ENCODE measurements around the gene EML6. TPM values are rescaled to one million over a fixed set of nuclear protein-coding genes. Genes with fewer than 3 reads are reported as not detected.
"Not testable (repeated sequence)": the region's sequence is repeated elsewhere in the genome, so short reads cannot be mapped to it uniquely, and the experiment has no call there.

EML6 gene
- total RNA-seq, 1 experiment from 2014 or later: 5.2 TPM

DNA sequence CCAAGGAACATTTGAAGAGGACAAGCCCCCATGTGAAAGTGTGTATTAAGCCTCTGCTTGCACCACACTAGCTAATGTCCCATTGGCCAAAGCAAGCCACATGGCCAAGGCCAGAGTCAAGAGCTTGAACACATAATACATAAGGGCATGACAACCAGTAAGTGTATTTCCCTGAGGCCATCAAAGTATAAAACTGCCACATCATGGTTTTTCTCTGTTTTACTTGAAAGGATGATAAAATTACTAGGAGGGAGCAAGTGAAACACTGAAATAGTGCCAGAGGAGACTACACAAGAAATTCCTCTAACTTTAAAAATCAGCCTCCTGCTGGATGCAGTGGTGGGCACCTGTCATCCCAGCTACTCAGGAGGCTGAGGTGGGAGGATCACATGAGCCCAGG, 30.9 kb upstream of the EML6 start:
- Histone ChIP-seq H3K36me3 (ENCODE audit: control insufficient read depth, insufficient read depth, low read length) (no peaks in the 10 kb centered on the region; the same call in 1 of the 2 replicates), H3K4me1 (peaks cover 16% of the 10 kb centered on the region), H3K27me3 (replicated peaks; ENCODE audit: control insufficient read depth, insufficient read depth, low read length) (no peaks in the 10 kb centered on the region), H3K4me3 (ENCODE audit: low read depth, low read length) (no peak overlapping the region), H3K9me3 (no peaks in the 10 kb centered on the region)
- H3K9me3 Mint-ChIP-seq (ENCODE audit: unreplicated experiment): peaks cover 5% of the 10 kb centered on the region
- H3K36me3 Mint-ChIP-seq (ENCODE audit: insufficient read depth, unreplicated experiment): peaks cover 13% of the 10 kb centered on the region
- intact Hi-C loops (cut with micrococcal nuclease; ENCODE audit: unreplicated experiment): loop anchor here (5.0 kb wide), 1 partner anchor 145 kb away; no protein-coding TSS in a partner anchor
- peaks cover 9% of the 10 kb centered on the region for H3K4me1 Mint-ChIP-seq (ENCODE audit: low read depth, unreplicated experiment)
- BruUV-seq (replicated peaks): no TSS peak
- H3K27ac Mint-ChIP-seq (ENCODE audit: unreplicated experiment): no peak overlapping the region
- ChIA-PET POLR2A (interaction anchor here (1.0 kb wide), 1 partner anchor 23 kb away, joined by 4 read pairs; no protein-coding TSS in a partner anchor), CTCF (interaction anchor here (0.9 to 2.3 kb wide), 6 partner anchors 12 to 586 kb away, joined by 4 to 33 read pairs (median 12); no protein-coding TSS in a partner anchor)
- H3K4me3 Mint-ChIP-seq (ENCODE audit: unreplicated experiment): no peak overlapping the region
- no peaks in the 10 kb centered on the region for H3K27me3 Mint-ChIP-seq (ENCODE audit: insufficient read depth, unreplicated experiment)
- TF ChIP-seq CTCF (IDR thresholded peaks at IDR 0.05; ENCODE audit: insufficient read depth in 1 of 2, low read depth in 1 of 2, low read length in 1 of 2, severe bottlenecking in 1 of 2, unreplicated experiment in 1 of 2): no peak
- DNase-seq: no peak

- no TSS peak for BruUV-seq (replicated peaks)
- Mint-ChIP-seq H3K27ac (ENCODE audit: unreplicated experiment) (no peak overlapping the region), H3K27me3 (ENCODE audit: insufficient read depth, unreplicated experiment) (peaks cover 2% of the 10 kb centered on the region), H3K9me3 (ENCODE audit: unreplicated experiment) (peaks cover 21% of the 10 kb centered on the region), H3K4me3 (ENCODE audit: unreplicated experiment) (no peak overlapping the region), H3K4me1 (ENCODE audit: low read depth, unreplicated experiment) (peaks cover 9% of the 10 kb centered on the region), H3K36me3 (ENCODE audit: insufficient read depth, unreplicated experiment) (peaks cover 7% of the 10 kb centered on the region)
- no peak for DNase-seq
- ChIA-PET CTCF (interaction anchor here (1.0 to 1.2 kb wide), 2 partner anchors 9 to 30 kb away, joined by 3 to 6 read pairs; no protein-coding TSS in a partner anchor), POLR2A (interaction anchor here (0.5 kb wide), 1 partner anchor 114 kb away, joined by 8 read pairs; no protein-coding TSS in a partner anchor)
- Histone ChIP-seq H3K9me3 (no peaks in the 10 kb centered on the region), H3K4me1 (peaks cover 16% of the 10 kb centered on the region), H3K36me3 (ENCODE audit: control insufficient read depth, insufficient read depth, low read length) (no peaks in the 10 kb centered on the region; the same call in 1 of the 2 replicates), H3K4me3 (ENCODE audit: low read depth, low read length) (no peak overlapping the region), H3K27me3 (replicated peaks; ENCODE audit: control insufficient read depth, insufficient read depth, low read length) (no peaks in the 10 kb centered on the region)
- intact Hi-C loops (cut with micrococcal nuclease; ENCODE audit: unreplicated experiment): no loop called here
- no peak for TF ChIP-seq CTCF (IDR thresholded peaks at IDR 0.05; ENCODE audit: insufficient read depth in 1 of 2, low read depth in 1 of 2, low read length in 1 of 2, severe bottlenecking in 1 of 2, unreplicated experiment in 1 of 2)
Observed at GRCh38 chr2:54695378-54695777, 28.1 kb upstream of the EML6 start.

DNA sequence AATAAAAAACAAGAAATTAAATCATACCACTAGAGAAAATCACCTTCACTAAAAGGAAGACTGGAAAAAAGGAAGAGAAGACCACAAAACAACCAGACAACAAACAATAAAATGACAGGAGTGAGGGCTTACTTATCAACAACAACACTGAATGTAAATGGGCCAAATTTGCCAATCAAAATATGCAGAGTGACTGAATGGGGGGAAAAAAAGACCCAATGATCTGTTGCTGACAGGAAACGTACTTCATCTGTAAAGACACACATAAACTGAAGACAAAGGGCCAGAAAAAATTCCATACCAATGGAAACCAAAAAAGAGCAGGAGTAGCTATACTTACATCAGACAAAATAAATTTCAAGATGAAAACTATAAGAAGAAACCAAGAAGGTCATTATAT, 25.5 kb upstream of the EML6 start:
- Mint-ChIP-seq H3K9me3 (ENCODE audit: unreplicated experiment) (peaks cover 25% of the 10 kb centered on the region), H3K4me3 (ENCODE audit: unreplicated experiment) (no peak overlapping the region), H3K4me1 (ENCODE audit: low read depth, unreplicated experiment) (no peaks in the 10 kb centered on the region), H3K36me3 (ENCODE audit: insufficient read depth, unreplicated experiment) (peaks cover 7% of the 10 kb centered on the region), H3K27me3 (ENCODE audit: insufficient read depth, unreplicated experiment) (peaks cover 2% of the 10 kb centered on the region), H3K27ac (ENCODE audit: unreplicated experiment) (no peak overlapping the region)
- intact Hi-C loops (cut with micrococcal nuclease; ENCODE audit: unreplicated experiment): no loop called here
- Histone ChIP-seq H3K4me3 (ENCODE audit: low read depth, low read length) (no peak overlapping the region), H3K36me3 (ENCODE audit: control insufficient read depth, insufficient read depth, low read length) (no peaks in the 10 kb centered on the region; the same call in 1 of the 2 replicates), H3K9me3 (no peaks in the 10 kb centered on the region), H3K27me3 (replicated peaks; ENCODE audit: control insufficient read depth, insufficient read depth, low read length) (no peaks in the 10 kb centered on the region), H3K4me1 (no peaks in the 10 kb centered on the region)
- no peak for DNase-seq
- POLR2A ChIA-PET: no interaction called here
- CTCF ChIA-PET: interaction anchor here (1.2 to 1.4 kb wide), 2 partner anchors 33 to 128 kb away, joined by 3 to 6 read pairs; no protein-coding TSS in a partner anchor
- TF ChIP-seq CTCF (IDR thresholded peaks at IDR 0.05; ENCODE audit: insufficient read depth in 1 of 2, low read depth in 1 of 2, low read length in 1 of 2, severe bottlenecking in 1 of 2, unreplicated experiment in 1 of 2): no peak
- no TSS peak for BruUV-seq (replicated peaks)

- POLR2A ChIA-PET; H3K4me1 Mint-ChIP-seq (ENCODE audit: low read depth, unreplicated experiment); H3K27me3 Mint-ChIP-seq (ENCODE audit: insufficient read depth, unreplicated experiment); H3K36me3 Mint-ChIP-seq (ENCODE audit: insufficient read depth, unreplicated experiment); H3K27me3 ChIP-seq (replicated peaks; ENCODE audit: control insufficient read depth, insufficient read depth, low read length); H3K27ac Mint-ChIP-seq (ENCODE audit: unreplicated experiment); intact Hi-C loops (cut with micrococcal nuclease; ENCODE audit: unreplicated experiment); H3K9me3 ChIP-seq; DNase-seq; H3K4me1 ChIP-seq; H3K4me3 Mint-ChIP-seq (ENCODE audit: unreplicated experiment); CTCF ChIA-PET; H3K4me3 ChIP-seq (ENCODE audit: low read depth, low read length); BruUV-seq (replicated peaks); H3K36me3 ChIP-seq (ENCODE audit: control insufficient read depth, insufficient read depth, low read length): not testable (repeated sequence)
- peaks cover 25% of the 10 kb centered on the region for H3K9me3 Mint-ChIP-seq (ENCODE audit: unreplicated experiment)
Observed at GRCh38 chr2:54698926-54699325, 24.5 kb upstream of the EML6 start.

Data from Caco-2 (cell line).